HG03196 (cell line): Measurements from ENCODE around the gene RPRD1B.

Source experiments
- ATAC-seq: cut with Tn5 transposase; IDR thresholded peaks from one replicate; pipeline ENCODE4 v1.9.1; 2021; ENCODE audit not compliant: unreplicated experiment

Gene RPRD1B

GRCh38 chr20:38033330-38034107, at the start of gene RPRD1B, which contains the start of gene TTI1:
Gene RPRD1B, plus strand, starts transcription at chr20:38033746. Its CDS starts 202 bp downstream, at chr20:38033948.
Gene TTI1, minus strand, starts transcription at chr20:38033456. Its CDS starts 19,640 bp downstream, at chr20:38013816.
- ATAC-seq: peak; percentile 78

- ATAC-seq: no peak
These were observed 49.3 kb upstream of the RPRD1B start for GRCh38 chr20:37984018-37984785.

GRCh38 chr20:37986044-37986858, 47.3 kb upstream of the RPRD1B start:
- no peak for ATAC-seq

GRCh38 chr20:37986873-37987601, 46.5 kb upstream of the RPRD1B start:
- ATAC-seq: no peak

GRCh38 chr20:37987602-37988290, 45.8 kb upstream of the RPRD1B start:
- ATAC-seq: no peak

- no peak for ATAC-seq
These were observed 45.1 kb upstream of the RPRD1B start for GRCh38 chr20:37988306-37988954.

- no peak for ATAC-seq
These were observed 43.8 kb upstream of the RPRD1B start for GRCh38 chr20:37989601-37990295.

GRCh38 chr20:37990571-37991151, 42.9 kb upstream of the RPRD1B start:
- ATAC-seq: peak; percentile 76

- ATAC-seq: no peak
These were observed 42.2 kb upstream of the RPRD1B start for GRCh38 chr20:37991157-37991866.

- no peak for ATAC-seq
These were observed 41.6 kb upstream of the RPRD1B start for GRCh38 chr20:37991908-37992307.

- ATAC-seq: no peak
These were observed 40.6 kb upstream of the RPRD1B start for GRCh38 chr20:37992802-37993409.

- ATAC-seq: no peak
These were observed 39.0 kb upstream of the RPRD1B start for GRCh38 chr20:37994512-37994911.

GRCh38 chr20:37995856-37996605, 37.5 kb upstream of the RPRD1B start:
- no peak for ATAC-seq

GRCh38 chr20:37997516-37997915, 36.0 kb upstream of the RPRD1B start:
- ATAC-seq: no peak

GRCh38 chr20:37999526-38000263, 33.9 kb upstream of the RPRD1B start:
- no peak for ATAC-seq

- no peak for ATAC-seq
These were observed 33.3 kb upstream of the RPRD1B start for GRCh38 chr20:38000293-38000692.
